ENCODE measurements around the gene DMD.
"Not testable (repeated sequence)": the region's sequence is repeated elsewhere in the genome, so short reads cannot be mapped to it uniquely, and the experiment has no call there.

The DMD gene

DNA sequence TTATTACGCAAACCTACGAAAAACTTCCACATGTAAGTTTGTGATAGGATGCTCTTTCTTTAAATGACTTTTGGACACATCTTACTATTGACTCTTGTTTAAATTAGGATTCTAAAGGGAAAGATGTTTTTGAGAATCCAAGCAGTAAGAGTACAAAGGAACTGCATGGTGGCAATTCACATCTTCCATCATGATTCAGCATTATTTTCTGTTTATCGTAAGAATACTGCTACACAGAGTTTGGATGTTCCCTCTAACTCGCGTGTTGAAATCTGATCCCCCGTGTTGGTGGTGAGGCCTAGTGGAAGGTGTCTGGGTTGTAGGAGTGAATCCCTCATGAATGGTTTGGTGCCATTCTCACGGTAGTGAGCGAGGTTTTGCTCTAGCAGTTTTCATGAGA lies 1767.7 kb downstream of the DMD start:
- no peak for DNase-seq (ENCODE audit: low read depth in 2 of 2)

DNA sequence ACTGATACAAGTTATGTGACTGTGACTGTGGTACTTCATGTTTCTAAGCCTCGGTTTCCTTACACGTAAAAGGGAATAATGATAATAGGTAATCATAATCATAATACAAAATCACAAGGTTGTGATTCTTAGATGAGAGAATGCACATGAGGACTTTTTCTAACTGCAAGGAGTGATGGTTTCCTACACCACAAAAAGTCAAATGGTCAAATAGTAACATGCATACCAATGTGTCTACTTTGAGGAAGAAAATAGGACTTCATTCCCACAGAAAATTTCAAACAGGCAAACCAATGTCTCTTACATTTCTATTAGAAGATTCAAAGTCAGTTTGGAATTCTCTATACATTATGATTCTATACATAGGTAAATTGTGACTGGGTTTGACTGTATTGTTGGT lies 1770.8 kb downstream of the DMD start:
- DNase-seq (ENCODE audit: low read depth in 2 of 2) = no peak

DNA sequence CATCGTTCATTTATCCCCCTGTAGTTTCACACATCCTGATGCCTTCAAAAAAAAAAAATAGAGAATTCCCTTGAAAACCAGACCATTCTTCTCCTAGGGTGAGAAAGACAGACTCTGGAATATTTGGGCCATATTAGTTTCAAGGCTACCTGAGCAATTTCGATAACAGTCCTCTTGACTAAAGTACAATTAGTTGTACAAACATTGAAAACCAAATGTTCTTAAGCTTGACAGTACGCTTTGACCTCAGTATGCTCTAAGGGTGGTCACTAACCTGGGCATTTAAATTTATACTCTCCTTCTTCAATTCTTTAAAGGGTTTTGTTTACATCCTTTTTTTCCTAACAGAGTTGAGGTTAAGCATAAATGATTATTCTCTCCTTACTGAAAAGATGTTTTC lies 1774.9 kb downstream of the DMD start:
- no peak for DNase-seq (ENCODE audit: low read depth in 2 of 2)

DNA sequence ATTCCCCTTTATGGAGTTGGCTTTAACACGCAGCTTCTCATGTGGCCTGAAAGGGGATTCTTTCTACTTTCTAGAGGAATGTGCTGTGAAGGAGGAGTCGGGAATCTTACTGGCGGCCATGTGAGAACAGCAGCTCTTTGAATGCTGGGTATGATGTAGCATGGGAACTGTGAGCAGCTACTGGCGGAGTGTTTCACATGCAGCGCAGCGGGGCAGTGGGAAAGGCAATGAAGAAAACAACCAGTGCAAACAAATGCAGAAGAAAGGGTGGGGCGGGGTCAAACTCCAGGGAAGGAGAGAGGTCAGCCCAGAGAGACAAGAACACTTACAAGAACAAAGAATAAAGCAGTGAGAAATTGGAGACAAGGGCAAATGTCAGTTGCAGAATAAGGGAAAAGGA lies 1775.8 kb downstream of the DMD start:
- DNase-seq (ENCODE audit: low read depth in 2 of 2) = no peak

DNA sequence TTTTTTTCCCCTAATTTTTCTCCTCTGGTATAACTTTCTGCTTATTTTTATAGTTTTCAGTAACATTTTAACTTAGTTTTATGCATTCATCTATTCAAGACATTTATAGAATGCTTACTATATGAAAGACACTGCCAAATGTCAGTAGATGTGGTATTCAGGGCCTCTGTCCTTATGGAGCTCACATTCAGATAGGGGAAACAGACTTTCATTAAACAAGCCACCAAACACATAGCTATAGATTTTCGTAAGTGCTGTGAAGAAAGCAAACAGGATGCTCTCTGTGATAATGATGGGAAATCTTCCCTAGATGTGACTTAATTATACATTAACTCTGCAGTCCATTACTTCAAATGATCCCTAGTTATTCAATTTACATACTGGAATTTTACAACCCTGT lies 1777.5 kb downstream of the DMD start:
- DNase-seq (ENCODE audit: low read depth in 2 of 2) = no peak

DNA sequence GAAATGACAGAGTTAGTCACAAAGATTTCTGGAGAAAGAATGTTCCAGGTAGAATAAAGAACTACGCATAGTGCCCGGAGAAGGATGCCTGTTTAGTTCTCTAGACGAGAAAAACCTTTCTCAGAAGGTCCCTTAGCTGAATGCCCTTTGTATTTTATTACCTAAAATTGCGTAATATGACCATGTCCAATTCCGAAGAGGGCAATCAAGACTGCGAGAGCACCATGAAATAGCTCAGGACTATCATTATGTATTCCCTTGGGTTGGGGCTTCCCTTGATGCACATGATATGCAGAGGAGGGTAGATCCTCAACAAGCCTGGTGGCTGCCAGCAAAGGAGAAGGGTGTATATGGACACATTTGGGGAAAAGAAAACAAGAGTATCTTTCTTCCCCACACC lies 1781.4 kb downstream of the DMD start:
- no peak for DNase-seq (ENCODE audit: low read depth in 2 of 2)

DNA sequence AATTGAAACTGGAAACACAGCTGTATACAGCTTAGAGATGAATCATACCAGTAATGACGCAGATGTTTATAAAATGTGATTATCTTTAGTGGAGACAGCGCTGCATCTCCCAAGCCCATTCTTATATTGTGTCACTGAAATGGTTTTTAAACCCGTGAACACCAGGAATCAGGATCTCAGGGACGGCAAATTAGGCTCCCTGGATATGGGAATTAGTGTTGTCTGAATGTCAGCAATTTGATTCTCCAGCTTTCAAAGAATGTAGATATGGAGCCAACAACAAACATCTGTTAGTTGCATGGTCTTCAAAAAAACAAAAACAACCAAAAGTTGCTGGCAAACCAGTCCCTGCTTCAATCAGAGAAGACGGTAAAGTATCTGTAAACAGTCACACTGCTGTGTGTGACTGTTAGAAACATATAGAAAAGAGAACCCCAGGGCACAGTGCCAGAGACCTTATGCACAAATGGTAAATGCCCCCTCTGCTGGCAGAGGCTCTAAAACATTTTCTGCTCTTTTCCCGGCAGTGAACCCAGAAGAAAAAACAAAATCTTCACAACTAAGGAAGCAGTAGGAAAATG lies 1787.7 kb downstream of the DMD start:
- no peak for DNase-seq (ENCODE audit: low read depth in 2 of 2)

DNA sequence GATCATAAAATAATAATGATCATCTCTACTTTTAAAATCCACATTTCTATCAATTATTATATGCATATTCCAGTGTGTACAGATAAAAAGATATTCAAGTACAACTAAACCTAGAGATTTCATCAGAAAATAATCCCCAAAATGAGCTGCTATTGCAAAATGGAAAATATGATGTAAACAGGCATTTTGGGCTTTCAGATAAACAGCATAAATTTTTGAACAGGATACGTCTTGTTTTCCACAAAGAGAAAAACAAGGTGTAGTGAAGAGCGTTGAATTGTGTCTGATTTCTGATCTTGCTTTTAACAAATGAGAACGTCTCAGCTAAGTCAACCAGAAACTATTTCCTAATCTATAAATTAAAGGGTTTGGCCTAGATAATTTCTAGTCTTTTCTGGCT lies 1789.9 kb downstream of the DMD start:
- no peak for DNase-seq (ENCODE audit: low read depth in 2 of 2)

DNA sequence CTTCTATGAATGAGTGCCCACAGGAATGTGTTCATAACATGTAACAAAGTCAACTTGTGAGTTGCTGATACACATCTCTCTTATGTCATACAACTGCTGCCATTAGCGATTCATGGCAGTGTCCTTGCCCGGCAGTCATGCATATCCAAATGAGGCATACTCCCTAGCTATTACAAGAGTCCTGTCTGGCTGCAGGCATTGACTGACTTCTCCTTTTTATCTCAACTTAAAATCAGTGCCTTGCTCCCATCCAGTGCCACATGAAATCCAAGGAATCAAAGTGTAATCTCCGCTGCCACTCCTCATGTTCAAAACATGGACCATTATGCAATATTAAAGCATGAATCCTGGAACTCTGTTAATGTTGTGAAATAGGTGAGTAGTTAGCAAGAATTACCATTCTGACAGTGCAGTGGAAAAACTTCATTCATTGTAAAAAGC lies 1790.6 kb downstream of the DMD start:
- DNase-seq (ENCODE audit: low read depth in 2 of 2) = no peak

DNA sequence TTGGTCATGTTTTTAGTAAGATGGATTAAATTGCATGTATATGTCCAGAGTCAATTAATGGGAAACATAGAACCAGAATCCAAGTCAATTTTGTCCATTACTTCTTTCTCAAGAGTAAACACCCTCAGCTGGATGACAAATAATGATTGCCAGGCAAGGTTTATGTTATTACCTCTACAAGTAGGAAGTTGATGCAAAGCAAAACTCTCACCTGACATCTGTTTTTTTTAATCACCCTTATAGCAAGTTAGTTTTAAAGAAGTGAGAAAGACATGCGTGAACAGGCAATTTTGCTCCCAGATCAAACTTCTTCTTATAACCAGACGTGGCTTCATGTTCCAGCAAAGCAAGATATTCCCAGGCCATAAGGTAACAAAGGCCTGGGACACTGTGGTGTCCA lies 1791.0 kb downstream of the DMD start:
- no peak for DNase-seq (ENCODE audit: low read depth in 2 of 2)

DNA sequence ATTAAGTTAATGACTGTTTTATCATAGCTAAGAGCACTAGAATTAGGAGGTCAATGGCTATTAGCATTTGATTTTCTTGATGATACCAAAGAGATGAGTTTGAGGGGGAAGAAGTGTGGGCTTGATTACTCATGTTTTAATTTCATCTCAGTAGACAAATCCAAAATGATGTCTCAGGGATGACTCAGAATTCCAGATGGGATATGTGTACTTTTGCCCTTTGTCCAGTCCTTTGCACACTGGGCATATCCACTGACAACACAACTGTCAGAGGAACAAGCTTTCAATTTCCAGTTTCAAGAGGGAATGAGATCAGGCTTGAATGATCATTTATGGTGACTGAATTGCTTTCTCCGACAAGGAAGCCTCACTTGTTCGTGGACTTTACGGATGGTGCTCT lies 1814.2 kb downstream of the DMD start:
- DNase-seq (ENCODE audit: low read depth in 2 of 2) = no peak

DNA sequence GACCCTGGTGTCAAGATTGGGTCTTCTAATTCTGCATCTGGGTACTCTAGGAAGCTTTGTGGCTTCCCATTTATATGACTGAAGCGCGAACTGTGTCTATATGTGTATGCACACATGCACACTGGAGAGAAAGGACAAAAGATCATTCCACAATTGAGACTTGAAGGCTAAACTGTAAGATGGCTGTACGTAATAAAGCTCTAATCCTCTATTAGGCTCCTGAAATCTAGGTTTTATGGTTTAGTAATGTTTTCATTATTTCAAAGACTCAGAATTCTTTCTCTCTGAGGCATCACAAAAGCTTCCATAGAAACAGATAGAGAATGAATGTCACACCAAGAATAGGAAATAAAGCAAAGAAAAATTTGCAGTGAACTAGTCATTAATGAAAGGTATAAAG lies 1818.8 kb downstream of the DMD start:
- no peak for DNase-seq (ENCODE audit: low read depth in 2 of 2)

DNA sequence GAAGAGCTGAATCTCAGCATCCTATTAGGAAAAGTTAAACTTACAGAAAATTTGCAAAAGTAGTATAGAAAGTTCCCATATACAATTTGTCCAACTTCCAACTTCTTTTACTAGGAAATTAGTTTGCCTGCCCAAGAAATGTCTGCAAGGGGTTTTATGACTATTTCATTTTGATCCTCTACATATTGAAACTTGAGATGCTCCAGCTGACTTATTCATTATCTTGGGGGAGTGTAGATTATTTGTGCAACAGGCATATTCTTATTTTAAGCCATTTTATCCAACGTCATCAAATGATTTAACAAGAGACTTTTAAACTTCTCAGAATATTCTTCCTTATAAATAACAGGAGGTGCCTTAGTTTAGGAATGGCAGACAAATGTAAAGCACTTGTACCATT lies 1822.4 kb downstream of the DMD start:
- no peak for DNase-seq (ENCODE audit: low read depth in 2 of 2)

DNA sequence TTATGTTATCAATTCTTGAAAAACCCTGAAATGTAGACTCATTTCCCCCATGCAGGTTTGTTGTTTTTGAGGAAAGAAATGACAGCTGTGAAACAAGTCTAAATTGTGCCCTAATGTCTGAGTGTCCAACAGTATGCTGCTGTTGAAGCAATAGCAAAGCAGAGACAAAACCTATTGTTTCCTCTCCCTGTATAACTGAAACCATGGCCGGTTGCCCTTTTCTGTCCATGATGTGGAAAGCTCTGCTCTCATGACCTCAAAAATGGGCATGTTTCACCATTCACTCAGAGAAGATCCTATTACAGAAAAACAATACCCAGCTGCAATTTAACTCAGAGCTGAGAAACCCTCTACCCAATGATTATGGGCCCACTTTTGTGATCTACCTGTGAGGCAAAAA lies 1826.9 kb downstream of the DMD start:
- DNase-seq (ENCODE audit: low read depth in 2 of 2) = no peak

DNA sequence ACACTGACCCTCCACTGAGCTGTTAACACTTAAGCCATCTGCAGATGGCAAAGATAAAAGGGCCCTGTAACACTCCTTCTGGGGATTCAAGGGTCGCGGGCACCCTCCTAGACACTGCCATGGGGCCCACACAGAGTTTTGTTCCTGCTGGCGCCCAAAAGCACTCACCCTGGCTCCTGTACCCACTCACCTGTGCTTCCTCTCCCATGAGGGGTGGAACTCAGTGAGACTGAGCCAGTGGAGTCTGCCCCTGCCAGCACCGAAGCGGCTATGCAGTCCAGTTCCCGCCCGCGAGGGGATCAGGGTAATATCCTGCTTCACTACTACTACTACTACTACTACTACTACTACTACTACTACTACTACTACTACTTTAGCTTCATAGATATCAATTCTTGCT lies 1827.4 kb downstream of the DMD start:
- no peak for DNase-seq (ENCODE audit: low read depth in 2 of 2)

DNA sequence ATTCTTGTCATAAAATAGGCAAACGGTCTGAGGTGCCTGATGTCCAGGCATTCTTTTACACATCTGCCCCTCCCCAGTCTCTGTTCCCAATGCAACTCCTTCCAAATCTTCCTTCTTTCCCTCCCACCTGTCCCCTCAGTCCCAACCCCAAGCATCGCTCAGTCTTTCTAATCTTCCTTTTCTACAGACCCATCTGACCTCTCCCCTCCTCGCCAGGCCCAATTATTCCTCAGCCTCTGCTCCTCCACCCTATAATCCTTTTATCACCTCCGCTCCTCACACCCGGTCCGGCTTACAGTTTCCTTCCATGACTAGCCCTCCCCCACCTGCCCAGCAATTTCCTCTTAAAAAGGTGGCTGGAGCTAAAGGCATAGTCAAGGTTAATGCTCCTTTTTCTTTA lies 1832.4 kb downstream of the DMD start:
- not testable (repeated sequence) for DNase-seq (ENCODE audit: low read depth in 2 of 2)

DNA sequence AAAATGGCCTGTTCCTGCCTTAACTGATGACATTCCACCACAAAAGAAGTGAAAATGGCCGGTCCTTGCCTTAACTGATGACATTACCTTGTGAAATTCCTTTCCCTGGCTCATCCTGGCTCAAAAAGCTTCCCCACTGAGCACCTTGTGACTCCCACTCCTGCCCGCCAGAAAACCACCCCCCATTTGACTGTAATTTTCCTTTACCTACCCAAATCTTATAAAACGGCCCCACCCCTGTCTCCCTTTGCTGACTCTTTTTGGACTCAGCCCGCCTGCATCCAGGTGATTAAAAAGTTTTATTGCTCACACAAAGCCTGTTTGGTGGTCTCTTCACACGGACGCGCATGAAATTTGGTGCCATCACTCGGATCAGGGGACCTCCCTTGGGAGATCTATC lies 1833.5 kb downstream of the DMD start:
- not testable (repeated sequence) for DNase-seq (ENCODE audit: low read depth in 2 of 2)

DNA sequence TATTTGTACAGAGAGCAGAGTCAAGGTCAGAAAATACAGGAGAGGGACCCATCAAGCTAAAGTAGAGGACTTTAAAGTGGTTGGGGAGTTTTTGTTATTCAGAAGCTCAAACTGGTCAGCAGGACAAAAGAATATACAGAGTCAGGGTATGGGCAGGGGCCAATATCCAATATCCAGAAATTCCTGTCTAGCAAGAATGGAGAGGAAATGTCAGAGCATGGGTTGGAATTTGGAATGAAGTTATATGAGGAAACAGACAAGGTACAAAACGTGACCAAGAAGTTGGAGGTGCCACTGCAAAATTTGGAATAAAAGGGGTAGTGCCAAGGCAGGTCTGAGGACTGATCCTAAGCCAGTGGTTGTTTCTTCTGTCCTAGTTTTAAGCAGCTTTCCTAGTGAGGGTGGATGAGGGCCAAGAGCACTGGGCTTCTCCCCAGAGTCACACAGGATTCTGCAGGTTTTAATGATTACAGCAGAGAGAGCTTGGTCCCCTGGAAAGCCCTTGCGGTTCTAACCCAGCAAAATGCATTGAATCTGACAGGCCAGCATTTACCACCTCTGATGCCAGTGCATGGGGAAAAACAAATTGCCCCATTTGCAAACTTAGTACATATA lies 1834.8 kb downstream of the DMD start:
- DNase-seq (ENCODE audit: low read depth in 2 of 2) = no peak

DNA sequence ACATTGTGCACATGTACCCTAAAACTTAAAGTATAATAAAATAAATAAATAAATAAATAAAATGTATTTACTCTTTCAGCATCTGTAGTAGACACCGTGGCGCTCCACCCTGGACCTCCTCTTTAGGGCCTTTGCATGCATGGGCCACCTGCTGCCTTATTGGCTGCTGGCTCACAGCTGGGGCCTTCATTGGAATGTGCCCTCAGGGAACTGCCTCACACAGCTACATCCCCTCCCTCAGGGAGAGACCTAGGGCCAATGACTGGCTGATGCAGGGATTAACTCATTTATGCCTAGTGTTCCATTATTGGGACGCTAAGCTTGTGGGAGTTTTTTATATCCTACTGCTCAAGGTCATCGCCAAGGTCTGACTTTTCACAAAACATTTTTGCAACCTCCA lies 1836.6 kb downstream of the DMD start:
- DNase-seq (ENCODE audit: low read depth in 2 of 2) = no peak

DNA sequence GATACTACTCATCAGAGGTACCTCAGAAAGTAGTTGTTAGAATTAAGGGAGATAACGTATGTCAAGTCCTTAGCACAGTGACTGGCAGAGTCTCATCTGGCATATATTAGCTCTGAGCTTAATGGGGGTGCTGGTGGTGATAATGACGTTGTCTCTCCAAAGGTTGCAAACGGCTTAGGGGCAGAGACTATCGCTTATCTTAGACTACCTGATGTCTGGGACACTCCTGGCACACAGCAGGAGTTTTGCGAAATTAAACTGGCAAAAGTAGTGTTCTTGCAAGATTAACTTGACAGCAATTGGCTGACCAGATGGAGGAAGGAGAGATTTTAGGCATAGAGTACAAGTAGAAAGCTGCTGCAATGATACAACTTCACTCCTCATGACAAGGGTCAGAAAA lies 1839.4 kb downstream of the DMD start:
- no peak for DNase-seq (ENCODE audit: low read depth in 2 of 2)

DNA sequence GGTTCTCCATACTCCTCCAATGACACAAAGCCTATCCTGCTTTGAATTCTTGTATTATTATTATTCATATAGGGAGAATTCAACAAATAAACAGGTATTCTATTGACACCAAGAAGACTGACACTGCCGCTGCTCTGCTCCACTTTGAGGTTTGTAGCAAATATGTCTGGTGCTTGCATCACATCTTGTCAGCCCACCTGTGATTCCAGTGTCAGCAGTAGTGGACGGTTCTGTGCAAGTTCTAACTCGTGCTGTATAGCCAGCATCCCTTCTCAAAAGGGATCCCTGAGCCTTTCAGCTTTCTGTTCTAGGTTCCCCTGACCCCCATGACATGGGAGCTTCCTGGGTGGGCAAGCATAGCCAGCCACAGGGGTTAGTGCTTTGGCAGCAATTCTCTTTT lies 1843.5 kb downstream of the DMD start:
- no peak for DNase-seq (ENCODE audit: low read depth in 2 of 2)

DNA sequence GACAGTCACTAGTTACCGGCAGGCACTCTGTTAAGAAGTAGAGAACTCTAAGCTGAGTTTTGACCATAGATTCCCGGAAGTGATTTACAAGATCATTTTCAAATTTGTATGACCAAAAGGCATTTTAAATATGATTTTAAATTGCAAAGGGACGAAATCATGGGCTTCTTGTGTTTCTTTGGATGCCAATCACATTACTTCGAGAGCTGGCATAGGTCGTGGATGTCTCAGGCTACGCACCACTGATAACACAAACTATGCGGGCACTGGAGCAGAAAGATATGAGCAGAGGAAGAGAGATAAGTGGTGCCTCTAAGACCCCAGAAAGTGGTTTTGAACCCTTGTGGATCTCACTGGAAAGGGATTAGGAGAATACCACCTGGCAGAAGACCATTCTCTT lies 1845.3 kb downstream of the DMD start:
- no peak for DNase-seq (ENCODE audit: low read depth in 2 of 2)

DNA sequence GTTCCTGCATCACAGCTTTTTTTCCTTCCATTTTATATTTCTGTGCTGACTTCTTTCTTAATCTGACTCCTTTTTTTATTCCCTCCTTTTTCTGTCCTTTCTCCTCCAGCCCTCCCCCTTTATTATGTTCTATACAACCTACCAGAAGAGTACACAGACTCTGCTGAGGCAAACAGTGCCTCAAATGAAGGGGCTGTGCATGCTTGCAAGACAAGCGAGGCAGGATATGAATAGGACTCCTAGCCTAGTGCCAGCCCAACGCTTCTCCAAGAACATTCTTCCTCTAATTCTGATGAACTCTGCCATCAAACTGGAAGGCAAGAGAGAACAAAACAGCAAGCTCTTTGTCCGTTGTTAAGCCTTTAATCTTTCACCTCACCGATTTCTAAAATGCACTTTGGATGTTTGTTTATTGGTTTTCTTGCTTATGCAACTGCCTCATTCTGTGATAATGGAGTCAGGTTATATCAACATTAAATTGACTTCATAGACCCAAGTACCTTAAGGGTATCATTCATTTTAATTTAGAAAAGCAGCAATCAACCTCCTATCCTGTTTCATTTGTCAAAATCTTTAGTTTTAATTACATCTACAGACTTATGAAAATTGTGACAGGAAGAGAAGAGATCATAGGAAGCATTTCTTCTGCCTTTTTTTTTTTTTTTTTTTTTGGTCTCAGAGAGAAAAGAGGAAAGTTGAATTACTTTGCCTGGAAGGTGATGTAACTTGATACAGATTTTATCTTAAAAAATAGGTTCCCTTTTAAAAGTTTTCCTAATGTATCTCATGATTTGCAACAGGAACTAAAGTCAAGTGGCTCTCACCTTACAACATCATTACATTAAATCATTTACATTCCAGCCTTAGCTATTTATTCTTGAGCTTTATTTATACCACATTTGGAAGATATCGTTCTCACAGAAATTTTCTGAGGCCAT lies 1854.8 kb downstream of the DMD start:
- DNase-seq (ENCODE audit: low read depth in 2 of 2) = no peak

Measured in activated CD8-positive, alpha-beta memory T cell treated with anti-CD3 and anti-CD28 coated beads for 4 hours (primary cell).